ENCODE data around the gene LMNB1.
A peak's percentile ranks its signal among the peaks of the same experiment; 100 is the strongest.
"Not testable (repeated sequence)": the region's sequence is repeated elsewhere in the genome, so short reads cannot be mapped to it uniquely, and the experiment has no call there.

LMNB1 gene

DNA sequence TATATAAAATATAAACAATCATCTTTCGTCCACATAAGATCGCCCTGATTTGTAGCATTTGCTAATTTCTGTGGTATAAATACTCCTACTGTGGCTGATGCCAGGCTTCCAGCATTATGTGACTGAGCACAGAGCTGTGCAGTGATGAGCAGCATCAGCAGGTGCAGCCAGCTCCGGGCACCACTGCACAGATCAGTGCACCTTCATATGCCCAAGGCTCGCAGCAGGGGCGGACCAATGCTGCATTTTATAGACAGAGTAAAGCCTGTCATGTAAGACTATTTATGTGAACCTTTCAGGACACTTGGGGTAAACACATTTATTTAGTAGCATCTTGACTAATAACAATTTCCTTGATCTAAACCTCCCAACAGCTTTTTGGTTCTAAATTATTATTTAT lies 53.1 kb downstream of the LMNB1 start:
- DNase-seq = no peak

DNA sequence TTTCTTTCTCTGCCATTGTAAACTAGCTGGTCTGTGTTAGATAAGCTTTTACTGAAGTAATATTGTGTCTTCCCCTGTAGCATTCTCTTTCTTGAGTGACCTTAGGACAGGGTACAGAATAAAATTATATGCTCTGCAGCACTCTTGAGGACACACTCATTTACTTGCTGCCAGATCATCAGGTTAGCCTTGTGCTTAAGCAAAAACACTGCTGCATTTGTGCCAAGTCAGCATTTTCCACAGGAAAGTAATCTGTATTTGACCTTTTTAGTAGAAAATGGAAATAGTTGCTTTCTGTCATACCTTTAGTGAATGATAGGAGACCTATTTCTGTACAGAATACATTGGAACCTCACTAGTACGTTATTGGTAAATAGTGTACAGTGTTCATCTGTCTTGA lies 54.2 kb downstream of the LMNB1 start:
- no peak for DNase-seq

DNA sequence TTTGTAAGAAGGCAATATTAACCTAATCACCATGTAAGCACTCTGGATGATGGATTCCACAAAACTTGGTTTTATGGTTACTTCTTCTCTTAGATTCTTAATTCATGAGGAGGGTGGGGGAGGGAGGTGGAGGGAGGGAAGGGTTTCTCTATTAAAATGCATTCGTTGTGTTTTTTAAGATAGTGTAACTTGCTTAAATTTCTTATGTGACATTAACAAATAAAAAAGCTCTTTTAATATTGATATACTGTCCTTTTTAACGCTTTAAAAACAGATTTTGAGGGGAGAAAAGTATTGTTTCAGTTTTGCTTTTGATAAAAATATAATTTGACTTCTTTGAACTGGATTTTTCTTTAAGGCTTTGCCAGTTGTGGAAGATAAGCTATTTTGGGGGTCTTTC lies 59.8 kb downstream of the LMNB1 start:
- DNase-seq = no peak

DNA sequence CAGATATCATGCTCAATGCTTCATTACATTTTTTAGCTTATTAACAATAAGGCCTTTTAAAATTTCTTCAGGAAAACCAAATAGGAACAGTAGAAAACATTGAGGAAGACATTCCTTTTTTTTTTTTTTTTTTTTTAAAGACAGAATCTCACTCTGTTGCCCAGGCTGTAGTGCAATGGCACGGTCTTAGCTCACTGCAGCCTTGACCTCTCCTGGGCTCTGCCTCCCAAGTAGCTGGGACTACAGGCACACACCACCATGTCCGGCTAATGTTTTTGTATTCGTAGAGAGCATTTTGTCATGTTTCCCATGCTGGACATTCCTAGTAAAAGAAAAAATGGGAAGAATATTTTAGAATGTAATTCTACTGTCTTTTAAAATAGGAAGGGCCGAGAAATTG lies 60.3 kb downstream of the LMNB1 start:
- no peak for DNase-seq

DNA sequence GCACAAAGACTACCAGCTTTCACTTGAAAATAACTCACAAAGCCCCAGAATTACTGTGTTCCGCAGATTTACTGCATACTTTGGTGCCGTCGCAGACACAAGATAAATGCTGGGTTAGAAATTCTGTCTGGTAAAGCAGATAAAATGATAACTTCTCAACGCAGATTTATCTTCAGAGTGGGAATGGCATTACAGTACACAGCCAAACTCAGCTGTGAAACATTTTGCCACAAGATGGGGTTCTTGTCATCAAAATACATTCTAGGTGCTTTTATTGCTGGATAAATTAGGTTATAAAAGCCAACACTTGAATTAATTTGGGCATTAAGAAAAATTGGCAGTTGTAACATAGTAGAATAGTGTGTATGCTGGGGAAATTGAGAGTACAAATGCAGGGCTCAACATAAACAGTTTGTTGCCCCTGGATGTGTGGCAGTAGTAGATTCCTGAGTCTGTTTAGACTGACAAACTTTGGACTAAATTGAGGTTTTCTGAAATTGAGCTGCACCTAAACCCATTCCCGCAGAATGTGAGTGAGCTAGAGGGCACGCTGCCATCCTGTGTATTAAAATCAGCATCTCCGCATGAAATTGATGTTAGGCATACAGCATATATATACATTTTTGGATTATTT lies 61.1 kb downstream of the LMNB1 start:
- no peak for DNase-seq

DNA sequence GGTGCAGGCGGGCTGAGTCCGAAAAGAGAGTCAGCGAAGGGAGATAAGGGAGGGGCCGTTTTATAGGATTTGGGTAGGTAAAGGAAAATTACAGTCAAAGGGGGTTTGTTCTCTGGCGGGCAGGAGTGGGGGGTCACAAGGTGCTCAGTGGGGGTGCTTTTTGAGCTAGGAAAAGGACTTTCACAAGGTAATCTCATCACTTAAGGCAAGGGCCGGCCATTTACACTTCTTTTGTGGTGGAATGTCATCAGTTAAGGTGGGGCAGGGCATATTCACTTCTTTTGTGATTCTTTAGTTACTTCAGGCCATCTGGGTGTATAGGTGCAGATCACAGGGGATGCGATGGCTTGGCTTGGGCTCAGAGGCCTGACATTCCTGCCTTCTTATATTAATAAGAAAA lies 62.5 kb downstream of the LMNB1 start:
- DNase-seq = not testable (repeated sequence)

DNA sequence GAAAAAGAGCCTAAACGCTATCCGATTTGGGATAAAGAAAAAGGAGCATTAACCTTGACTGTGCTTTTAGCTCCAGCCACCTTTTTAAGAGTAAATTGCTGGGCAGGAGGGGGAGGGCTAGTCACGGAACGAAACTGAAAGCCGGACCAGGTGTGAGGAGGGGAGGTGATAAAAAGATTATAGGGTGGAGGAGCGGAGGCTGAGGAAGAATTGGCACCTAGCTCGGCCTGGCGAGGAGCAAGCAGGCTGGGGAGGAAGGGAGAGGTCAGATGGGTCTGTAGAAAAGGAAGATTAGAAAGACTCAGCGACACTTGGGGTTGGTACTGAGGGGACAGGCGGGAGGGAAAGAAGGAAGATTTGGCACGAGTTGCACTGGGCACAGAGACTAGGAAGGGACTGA lies 66.4 kb downstream of the LMNB1 start:
- not testable (repeated sequence) for DNase-seq

DNA sequence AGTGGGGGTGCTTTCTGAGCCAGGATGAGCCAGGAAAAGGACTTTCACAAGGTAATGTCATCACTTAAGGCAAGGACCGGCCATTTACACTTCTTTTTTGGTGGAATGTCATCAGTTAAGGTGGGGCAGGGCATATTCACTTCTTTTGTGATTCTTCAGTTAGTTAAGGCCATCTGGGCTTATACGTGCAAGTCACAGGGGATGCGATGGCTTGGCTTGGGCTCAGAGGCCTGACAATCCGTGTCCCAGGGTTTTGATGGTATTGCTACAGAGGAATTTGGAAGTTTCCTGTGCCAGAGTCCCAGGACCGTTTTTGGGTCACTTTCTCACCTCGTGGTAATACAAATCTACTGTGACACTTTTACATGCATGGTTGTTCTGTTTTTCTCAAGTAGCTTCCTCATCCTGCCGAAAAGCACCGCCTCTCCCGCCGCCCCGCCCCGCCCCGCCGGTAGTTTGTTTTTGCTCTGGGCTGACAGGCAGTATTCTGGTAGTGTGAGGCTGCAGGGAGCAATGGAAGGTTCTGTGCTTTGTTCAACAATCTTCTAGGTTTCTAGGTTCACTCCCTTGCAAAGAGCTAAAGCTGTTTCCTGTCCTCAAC lies 68.6 kb downstream of the LMNB1 start:
- DNase-seq = peak; percentile 48

DNA sequence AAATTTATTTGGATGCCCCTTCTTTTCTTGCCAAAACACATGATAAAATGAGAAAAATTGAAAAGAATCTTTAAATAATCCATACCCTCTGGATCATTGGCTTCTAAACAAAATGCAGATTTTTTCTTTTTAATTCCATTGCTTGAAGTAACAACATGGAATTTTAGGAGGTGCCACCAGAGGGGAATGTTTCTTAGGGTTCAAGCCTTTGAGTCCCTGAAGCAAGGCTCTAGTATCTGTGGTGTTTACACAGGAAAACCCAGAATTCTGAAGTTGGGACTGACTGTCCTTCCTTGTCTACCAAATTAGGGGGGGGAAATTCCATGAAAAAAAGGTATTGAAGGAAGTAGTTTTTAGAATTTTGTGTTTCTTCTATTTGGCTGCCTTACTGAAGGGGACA lies 69.4 kb downstream of the LMNB1 start:
- DNase-seq = no peak

DNA sequence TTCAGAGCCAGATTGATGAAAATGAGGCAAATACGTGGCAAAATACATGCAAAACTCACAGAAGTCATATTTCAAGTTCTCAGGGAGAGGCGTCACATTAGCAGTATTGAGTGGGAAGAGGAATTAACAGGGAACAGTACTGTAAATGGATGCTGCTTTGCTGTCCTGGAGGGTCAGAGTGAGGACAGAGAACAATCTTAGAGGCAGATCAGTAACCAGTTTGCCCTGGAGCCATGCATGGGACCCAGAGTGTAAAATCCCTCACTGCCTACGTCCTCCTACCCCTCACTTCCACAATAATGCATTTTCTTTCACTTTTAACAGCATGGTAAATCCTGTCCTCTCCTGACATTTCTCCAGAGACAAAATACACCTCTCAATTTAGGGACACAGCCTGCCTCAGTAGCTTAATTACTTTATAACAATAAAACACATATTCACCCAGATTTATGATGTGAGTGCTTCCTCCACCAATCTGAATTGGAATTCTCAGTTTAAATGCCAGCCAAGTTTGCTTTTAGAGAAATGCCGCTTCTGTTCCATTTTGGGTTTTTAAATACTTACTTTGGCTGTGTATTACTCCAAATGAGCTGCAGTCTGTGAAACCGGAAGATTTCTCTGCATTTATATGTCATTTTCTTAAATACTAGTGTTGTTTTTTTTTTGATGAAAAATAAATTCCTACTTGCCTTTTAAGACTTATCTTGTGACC lies 70.0 kb downstream of the LMNB1 start:
- DNase-seq = no peak

DNA sequence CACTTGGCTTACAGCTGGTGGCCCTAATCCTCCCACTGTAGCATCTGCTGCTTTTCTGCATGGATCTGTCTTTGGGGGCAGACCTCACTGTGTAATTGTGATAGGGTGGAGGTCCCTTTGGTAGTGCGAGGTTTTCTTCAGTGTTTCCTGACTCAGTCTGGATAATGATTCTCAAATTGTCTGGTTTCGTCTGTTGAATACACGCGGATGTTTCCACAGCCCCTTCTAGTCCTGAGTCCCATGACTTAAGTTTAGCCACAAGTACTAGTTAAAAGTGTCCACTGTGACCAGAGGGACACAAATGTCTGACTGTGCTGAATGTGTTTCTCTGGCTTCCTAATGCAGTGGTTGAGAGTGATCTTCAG lies 70.5 kb downstream of the LMNB1 start:
- DNase-seq = no peak

DNA sequence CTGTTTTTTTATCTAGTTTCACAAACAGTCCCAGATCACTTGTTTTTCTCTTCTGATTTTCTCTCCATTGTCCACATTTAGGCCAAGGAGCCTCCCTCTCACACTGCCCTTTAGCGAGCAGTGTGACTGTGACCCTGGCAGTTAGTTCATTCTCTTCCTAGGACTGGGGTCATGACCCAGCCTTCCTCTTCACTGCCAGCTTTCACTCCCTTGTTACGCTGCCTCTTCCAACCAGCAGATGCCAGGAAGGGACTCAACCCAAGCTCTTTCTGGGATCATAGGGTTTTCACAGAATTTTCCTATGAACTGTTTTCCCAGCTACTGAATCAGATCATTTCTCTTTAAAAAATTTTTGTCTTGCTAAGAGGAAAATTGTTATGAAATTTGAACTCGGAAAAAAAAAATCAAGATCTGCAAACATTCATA lies 70.9 kb downstream of the LMNB1 start:
- no peak for DNase-seq

DNA sequence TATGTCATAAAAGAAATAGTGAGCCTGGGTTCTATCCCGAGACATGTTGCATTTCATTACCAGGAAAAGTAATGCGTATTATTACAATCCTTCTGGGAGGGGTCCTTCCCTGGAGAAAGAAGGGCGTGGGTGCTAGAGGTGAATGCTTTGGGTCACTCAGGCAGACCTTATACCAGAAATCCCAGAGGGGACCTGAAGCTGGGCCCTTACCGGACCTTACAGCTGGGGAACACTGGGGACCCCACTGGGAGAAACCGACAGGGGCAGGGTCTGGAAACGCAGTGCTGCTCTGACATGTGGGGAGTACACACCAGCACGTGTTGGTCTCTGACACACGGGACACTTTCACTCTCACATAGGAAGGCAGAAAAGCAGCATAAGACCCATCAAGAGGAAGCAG lies 71.3 kb downstream of the LMNB1 start:
- DNase-seq = no peak

DNA sequence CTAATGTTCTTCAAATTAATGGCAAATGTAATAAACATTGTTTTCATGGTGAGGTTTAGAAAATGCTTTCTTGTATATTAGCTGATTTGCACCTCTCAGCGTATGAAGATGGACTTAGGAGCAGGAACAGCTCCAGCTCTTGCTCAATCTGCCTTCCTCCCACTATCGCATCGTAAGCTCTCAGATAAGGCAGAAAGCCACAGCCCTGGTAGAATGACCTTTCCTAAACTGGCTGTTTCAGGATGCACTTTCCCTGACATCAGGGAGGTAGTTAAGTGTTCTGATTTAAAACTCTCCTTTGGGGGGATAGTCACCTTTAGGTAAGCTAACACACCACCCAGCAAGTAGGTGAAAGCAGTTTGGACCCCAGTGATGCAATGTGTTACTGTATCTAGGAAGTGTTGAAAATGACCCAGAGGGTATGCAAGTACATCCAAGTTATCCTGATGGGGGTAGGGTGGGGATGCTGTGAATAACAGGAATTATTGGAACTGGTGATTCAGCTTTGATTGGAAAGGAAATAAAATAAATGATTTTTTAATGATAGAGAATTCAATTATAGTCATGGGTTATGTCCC lies 72.3 kb downstream of the LMNB1 start:
- no peak for DNase-seq

DNA sequence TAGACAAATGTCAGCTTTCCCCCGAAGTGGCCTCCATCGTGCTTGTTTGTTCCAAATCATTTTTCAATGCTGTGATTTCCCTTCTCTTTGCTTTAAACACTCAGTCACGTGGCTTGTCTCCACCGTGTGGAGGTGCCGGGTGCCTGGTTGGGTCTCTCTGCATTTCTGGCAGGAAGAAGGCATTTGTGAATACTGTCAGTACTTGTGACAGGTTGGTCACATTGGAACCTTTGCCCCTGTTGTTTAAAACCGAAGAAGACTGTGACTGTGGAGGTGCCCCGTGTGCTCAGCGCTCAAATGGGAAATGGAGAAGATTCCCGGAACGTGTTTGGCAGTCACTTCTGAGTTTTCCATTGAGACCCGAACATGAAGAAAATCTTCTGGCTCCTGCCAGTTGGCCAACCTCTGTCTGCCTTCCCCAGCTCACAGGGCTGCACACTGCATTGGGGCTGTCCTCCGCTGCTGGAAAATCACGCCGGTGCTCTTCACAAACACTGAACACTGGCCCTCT lies 74.6 kb downstream of the LMNB1 start:
- peak; percentile 26 for DNase-seq

DNA sequence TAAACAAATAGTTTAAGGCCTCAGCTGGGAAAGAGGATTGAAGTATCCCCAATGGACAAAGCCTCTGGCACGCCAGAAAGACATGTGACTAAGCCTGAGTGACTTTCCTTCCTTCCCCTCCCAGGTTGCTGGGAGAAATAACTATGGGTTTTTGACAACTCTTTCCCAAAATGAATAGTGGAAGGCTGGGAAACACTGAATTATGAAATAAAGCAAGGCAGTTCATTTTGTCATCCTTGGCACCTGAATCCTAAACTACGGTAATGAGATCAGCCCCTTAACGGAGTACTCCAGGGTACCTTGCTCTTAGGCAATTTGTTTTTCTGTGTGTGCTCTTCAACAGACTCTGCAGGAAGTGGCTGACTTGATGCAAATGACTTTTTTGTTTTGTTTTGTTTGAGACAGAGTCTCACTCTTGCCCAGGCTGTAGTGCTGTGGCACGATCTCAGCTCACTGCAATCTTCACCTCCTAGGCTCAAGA lies 75.2 kb downstream of the LMNB1 start:
- DNase-seq = no peak

DNA sequence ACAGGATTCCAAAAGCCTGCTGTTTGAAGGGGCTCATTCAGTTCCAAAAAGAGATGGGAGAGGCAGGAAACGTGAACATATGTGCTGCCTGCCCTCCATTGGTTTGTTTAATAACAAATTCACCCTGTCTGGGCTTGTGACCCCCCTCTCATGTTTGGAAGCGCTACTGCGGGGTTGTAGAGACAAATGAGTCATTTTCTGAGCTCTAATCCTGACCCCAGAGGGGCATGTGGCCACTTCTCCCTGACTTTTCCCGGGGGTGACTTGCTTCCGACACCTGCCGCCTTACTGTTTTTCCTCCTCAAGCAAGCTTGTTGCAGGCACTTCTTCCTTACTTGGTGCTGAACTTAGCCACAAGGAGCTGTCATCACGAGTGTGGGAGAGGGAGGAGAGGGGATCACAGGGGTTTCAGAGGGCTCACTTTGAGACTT lies 75.9 kb downstream of the LMNB1 start:
- DNase-seq = no peak

DNA sequence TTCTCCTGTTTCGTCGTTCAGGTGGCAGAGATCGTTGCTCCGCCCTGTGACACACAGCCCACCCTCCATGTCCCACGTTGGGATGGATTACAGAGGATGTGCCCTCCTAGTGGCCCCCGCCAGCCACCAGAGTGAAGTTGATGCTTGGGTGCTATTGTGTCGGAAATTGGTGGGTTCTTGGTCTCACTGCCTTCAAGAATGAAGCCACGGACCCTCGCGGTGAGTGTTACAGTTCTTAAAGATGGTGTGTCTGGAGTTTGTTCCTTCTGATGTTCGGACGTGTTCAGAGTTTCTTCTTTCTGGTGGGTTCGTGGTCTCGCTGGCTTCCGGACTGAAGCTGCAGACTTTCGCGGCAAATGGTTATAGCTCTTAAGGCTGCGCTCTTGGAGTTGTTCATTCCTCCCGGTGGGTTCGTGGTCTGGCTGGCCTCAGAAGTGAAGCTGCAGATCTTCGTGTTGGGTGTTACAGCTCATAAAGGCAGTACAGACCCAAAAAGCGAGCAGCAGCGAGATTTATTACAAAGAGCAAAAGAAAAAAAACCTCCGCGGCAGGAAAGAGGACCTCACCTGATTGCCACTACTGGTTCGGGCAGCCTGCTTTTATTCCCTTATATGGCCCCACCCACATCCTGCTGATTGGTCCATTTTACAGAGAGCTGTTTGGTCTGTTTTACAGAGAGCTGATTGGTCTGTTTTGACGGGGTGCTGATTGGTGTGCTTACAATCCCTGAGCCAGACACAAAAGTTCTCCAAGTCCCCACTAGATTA lies 76.8 kb downstream of the LMNB1 start:
- peak; percentile 30 for DNase-seq

DNA sequence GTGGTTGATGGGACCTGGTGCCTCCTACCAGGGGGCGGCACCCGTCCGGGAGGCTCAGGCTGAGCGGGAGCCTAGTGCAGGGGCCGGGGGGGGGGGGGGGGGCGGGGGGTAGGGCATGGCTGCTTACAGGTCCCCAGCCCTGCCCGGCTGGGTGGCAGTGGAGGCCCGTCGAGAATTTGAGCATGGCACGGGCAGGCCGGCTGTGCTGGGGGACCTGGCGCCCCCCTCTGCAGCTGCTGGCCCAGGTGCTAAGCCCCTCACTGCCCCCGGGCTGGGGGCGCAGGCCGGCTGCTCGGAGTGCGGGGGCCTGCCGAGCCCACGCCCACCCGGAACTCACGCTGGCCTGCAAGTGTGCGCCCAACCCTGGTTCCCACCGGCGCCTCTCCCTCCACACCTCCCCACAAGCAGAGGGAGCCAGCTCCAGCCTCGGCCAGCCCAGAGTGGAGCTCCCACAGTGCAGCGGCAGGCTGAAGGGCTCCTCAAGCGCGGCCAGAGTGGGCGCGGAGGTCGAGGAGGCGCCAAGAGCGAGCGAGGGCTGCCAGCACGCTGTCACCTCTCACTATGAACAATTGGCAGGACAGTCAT lies 77.7 kb downstream of the LMNB1 start:
- DNase-seq = no peak

DNA sequence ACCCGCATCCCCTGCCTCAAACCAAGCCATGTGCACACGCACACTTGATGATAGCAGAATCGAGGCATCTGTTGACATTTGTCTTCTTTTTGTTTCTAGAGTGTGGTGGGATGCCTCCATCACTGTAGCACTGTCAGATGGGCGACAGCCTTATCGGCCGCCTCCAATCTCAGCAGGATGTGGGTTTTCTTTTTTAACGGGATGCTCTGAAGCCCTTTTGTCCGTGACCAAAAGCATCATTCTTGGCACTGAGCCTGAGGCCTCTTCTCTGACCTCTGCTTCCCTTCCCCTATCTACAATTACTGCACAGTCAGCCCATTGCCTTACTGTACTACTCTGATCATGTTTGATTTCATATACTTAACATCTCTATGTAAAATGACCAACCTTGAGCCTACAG lies 78.3 kb downstream of the LMNB1 start:
- DNase-seq = no peak

DNA sequence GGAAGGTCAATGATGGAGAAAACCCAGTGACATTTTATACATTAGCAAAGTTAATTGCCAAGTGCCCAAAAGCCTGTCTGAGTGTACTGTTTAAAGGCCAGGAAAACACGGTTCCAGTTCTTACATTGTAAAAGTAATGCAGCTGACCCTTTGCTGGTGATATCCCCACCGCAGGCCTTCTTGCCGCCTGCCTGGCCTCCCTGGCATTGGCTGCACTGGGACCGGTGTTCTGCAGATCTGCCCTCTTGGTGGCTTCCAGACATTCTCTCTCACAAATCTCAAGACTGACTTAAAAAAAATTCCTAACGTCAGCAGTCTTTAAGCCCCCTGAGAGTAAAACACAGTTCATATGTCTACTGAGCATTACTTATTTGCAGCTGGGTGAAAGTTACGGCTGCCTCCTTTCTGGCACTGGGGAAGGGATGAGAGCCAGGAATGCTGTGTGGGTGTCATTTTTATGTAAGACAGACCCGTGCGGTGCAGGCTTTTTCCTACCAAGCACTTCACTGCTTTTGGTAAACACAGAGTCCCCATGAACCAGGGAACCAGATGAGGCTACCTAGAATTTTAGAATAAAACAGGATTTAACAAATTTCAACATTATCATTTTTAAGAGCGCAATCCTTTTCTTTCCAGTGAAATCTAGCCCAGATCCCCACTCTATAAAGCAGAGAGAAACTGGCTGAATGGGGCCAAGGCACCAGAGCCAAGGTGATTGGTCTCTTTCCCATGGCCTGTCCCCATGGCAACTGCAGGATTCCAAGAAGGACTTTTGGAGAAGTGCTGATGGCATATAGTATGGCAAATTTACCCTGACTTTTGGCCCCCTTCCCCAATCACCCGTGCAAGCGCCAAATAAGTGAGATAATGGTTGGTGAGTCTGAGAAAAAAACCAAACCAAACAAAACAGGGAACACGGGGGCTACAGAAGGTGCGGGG lies 80.8 kb downstream of the LMNB1 start:
- DNase-seq = no peak

Measured in stimulated activated CD4-positive, alpha-beta T cell treated with anti-CD3 and anti-CD28 coated beads, Interleukin-1b, Interleukin-23, amount 100 ng/mL, for 48 hours (primary cell).